Lower leg skin (tissue), 3 donors: ENCODE data around the gene CCR9.

ENCODE experiments used
- CTCF ChIP-seq, 3 donors: fragments of 450-650 bp; IDR thresholded peaks; one replicate each; pipeline ENCODE4 v1.5.1; 2016; ENCODE audit warnings: antibody characterized with exemption in 3 of 3, mild to moderate bottlenecking in 3 of 3, moderate library complexity in 2 of 3
- POLR2A ChIP-seq, 2 donors: fragments of 450-650 bp; IDR thresholded peaks; one replicate each; pipeline ENCODE4 v1.6.1; 2016 to 2017; ENCODE audit warnings: antibody characterized with exemption in 2 of 2, mild to moderate bottlenecking in 1 of 2, moderate library complexity in 1 of 2

DNA sequence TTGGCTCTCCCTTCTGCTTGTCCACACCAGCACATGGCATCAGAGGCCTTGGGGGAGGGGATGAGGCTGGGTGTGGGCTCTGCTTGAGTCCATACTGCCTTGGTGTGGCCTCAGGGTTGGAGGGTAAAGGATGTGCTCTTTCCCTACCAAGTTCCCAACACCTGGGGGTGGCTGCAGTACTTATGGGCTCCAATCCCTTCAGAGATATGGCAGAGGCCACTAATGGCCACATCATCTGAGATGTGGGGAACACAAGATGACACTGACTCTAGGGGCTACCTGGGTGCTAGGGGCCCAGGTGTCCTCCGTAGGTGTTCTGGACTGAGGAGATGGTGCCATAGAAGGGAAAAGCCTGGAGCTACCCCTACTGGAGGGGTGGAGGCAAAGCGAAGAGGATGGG, 63.8 kb downstream of the CCR9 start:
- TF ChIP-seq CTCF (IDR thresholded peaks at IDR 0.05), result no peak
- no peak for TF ChIP-seq POLR2A (IDR thresholded peaks at IDR 0.05)
